Umbilical cord (tissue), 2 donors: Measurements from ENCODE around the gene YBEY. TPM values are rescaled to one million over a fixed set of nuclear protein-coding genes. Genes with fewer than 3 reads are reported as not detected.
"Not testable (repeated sequence)": the region's sequence is repeated elsewhere in the genome, so short reads cannot be mapped to it uniquely, and the experiment has no call there.

Experiments
- DNase-seq: peaks from one replicate; pipeline ENCODE4 v3.0.0-alpha.2; 2015; ENCODE audit warnings: low spot score
- total RNA-seq: library from RNA; depleted of rRNA; stranded (reverse); fragments of >200 nt; gene quantifications from one replicate; pipeline ENCODE4 v1.2.3, GENCODE V29; 2014; ENCODE audit warnings: low replicate concordance; ENCODE audit not compliant: insufficient read depth

YBEY gene
- total RNA-seq, 1 donor from 2014 or later = 16.6 TPM

- DNase-seq = no peak
Observed at GRCh38 chr21:46301759-46302158, 15.6 kb downstream of the YBEY start.

- DNase-seq = no peak
Observed at GRCh38 chr21:46304437-46304836, 18.3 kb downstream of the YBEY start.

GRCh38 chr21:46304955-46305354 lies 18.8 kb downstream of the YBEY start:
- DNase-seq = no peak

- no peak for DNase-seq
Observed at GRCh38 chr21:46307625-46308024, 21.5 kb downstream of the YBEY start.

GRCh38 chr21:46308431-46308830 lies 22.3 kb downstream of the YBEY start:
- no peak for DNase-seq

- DNase-seq = not testable (repeated sequence)
Observed at GRCh38 chr21:46310260-46310659, 24.1 kb downstream of the YBEY start.

- DNase-seq = no peak
Observed at GRCh38 chr21:46311568-46311967, 25.4 kb downstream of the YBEY start.

GRCh38 chr21:46312949-46313348 lies 26.8 kb downstream of the YBEY start:
- DNase-seq = no peak

GRCh38 chr21:46314441-46315020 lies 28.4 kb downstream of the YBEY start:
- no peak for DNase-seq

- no peak for DNase-seq
Observed at GRCh38 chr21:46316708-46317324, 30.7 kb downstream of the YBEY start.

GRCh38 chr21:46317710-46318463 lies 31.7 kb downstream of the YBEY start:
- no peak for DNase-seq

- no peak for DNase-seq
Observed at GRCh38 chr21:46318464-46318845, 32.3 kb downstream of the YBEY start.

- DNase-seq = no peak
Observed at GRCh38 chr21:46319186-46319585, 33.0 kb downstream of the YBEY start.

GRCh38 chr21:46320331-46320801 lies 34.2 kb downstream of the YBEY start:
- DNase-seq = no peak

- peak; percentile 17 for DNase-seq
Observed at GRCh38 chr21:46322351-46323226, 36.4 kb downstream of the YBEY start.

- DNase-seq = peak; percentile 10
Observed at GRCh38 chr21:46323227-46323709, 37.1 kb downstream of the YBEY start.

- peak; percentile 99 for DNase-seq
Observed at GRCh38 chr21:46323710-46324389, 37.7 kb downstream of the YBEY start, which contains the start of the genes C21orf58 and PCNT. Gene C21orf58, minus strand, starts transcription at chr21:46323870. Its CDS starts 1,132 bp downstream, at chr21:46322738. Gene PCNT, plus strand, starts transcription at chr21:46324156. Its CDS starts 73 bp downstream, at chr21:46324229.

- DNase-seq = peak; percentile 86
Observed at GRCh38 chr21:46324390-46325072, 38.4 kb downstream of the YBEY start.

- DNase-seq = peak; percentile 50
Observed at GRCh38 chr21:46325073-46325912, 39.2 kb downstream of the YBEY start.
